Measurements from ENCODE around the gene AMPD3. TPM values are rescaled to one million over a fixed set of nuclear protein-coding genes. Genes with fewer than 3 reads are reported as not detected.

AMPD3 gene
- total and polyA plus RNA-seq, 2 of the 13 experiments (the other 11 are each of a cell fraction or from before 2014, with no cell fraction given), result 0.33 to 2.3 TPM

DNA sequence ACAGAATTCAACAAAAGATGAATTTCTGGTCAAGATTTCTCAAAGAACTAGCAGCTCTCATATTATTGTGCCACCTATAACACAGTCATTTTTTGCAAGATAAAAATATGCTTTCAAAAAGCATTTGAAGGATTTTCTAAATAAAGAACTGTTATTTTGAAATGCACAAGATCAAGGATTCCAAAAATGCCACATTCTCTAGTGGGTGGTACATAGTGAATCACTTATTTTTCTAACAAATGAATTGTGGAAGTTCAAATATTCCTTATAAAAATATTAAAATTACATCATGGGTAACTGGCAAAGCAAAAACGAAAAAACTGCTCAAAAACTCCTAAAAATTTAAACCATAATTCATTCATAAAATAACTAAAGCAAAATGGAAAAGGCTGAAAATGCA, 83.9 kb downstream of the AMPD3 start:
- Histone ChIP-seq H3K27ac (ENCODE audit: extremely low read length, insufficient read depth, low read length) (no peak overlapping the region), H3K4me2 (ENCODE audit: low read depth, low read length) (no peak overlapping the region; the same call in 1 of the 2 replicates), H3K27me3 (ENCODE audit: control insufficient read depth in 1 of 2, insufficient read depth in 2 of 2, low read length in 2 of 2) (no peaks in the 10 kb centered on the region; a peak in 1 of 5 replicates), H4K20me1 (ENCODE audit: insufficient read depth, low read length) (no peaks in the 10 kb centered on the region), H2AFZ (ENCODE audit: low read length) (no peak overlapping the region), H3K9me3 (ENCODE audit: low read length) (no peaks in the 10 kb centered on the region), H3K4me3 (replicated peaks in 1 of 3; ENCODE audit: insufficient read depth in 1 of 3, low read depth in 2 of 3, low read length in 3 of 3) (no peak overlapping the region), H3K79me2 (ENCODE audit: insufficient read depth, low read length) (no peaks in the 10 kb centered on the region), H3K4me1 (ENCODE audit: insufficient read depth, low read length) (peaks cover 18% of the 10 kb centered on the region), H3K9ac (ENCODE audit: insufficient read depth, low read depth, low read length) (no peak overlapping the region), H3K36me3 (replicated peaks in 1 of 2; ENCODE audit: control insufficient read depth in 1 of 2, insufficient read depth in 2 of 2, low read length in 2 of 2) (no peaks in the 10 kb centered on the region; a peak in 1 of 5 replicates)
- no TSS peak for BruUV-seq (replicated peaks)
- FAIRE-seq, result no peak
- in situ Hi-C loops (cut with HindIII; ENCODE audit: extremely low pct_ligation_motif_present, low pct_unique_long_range_greater_than_20kb) (no loop called here), intact Hi-C loops (cut with micrococcal nuclease; ENCODE audit: unreplicated experiment) (no loop called here)
- TF ChIP-seq, protein P1, sequence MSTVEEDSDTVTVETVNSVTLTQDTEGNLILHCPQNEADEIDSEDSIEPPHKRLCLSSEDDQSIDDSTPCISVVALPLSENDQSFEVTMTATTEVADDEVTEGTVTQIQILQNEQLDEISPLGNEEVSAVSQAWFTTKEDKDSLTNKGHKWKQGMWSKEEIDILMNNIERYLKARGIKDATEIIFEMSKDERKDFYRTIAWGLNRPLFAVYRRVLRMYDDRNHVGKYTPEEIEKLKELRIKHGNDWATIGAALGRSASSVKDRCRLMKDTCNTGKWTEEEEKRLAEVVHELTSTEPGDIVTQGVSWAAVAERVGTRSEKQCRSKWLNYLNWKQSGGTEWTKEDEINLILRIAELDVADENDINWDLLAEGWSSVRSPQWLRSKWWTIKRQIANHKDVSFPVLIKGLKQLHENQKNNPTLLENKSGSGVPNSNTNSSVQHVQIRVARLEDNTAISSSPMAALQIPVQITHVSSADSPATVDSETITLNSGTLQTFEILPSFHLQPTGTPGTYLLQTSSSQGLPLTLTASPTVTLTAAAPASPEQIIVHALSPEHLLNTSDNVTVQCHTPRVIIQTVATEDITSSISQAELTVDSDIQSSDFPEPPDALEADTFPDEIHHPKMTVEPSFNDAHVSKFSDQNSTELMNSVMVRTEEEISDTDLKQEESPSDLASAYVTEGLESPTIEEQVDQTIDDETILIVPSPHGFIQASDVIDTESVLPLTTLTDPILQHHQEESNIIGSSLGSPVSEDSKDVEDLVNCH (CRISPR knock-in tag; IDR thresholded peaks at IDR 0.05), result no peak
- TF ChIP-seq CHCHD3 (CRISPR knock-in tag; IDR thresholded peaks at IDR 0.05), result no peak
- no peak for TF ChIP-seq RXRB (CRISPR knock-in tag; IDR thresholded peaks at IDR 0.05; ENCODE audit: borderline replicate concordance)
- TF ChIP-seq ZNF652 (CRISPR knock-in tag; IDR thresholded peaks at IDR 0.05; ENCODE audit: borderline replicate concordance, low read depth), result no peak
- ChIA-PET POLR2A (no interaction called here), CTCF (ENCODE audit: low intra/inter-chr PET ratio, low total read pairs) (no interaction called here)
- no peak for ATAC-seq
- no peak for DNase-seq (ENCODE audit: low spot score)
- 33% methylated on average over 1 of the region's 1 CpG for WGBS (ENCODE audit: low lambda C conversion rate)

GRCh38 chr11:10539339-10539738, 84.3 kb downstream of the AMPD3 start:
- no peak overlapping the region for H2AFZ ChIP-seq (ENCODE audit: low read length)
- H3K79me2 ChIP-seq (ENCODE audit: insufficient read depth, low read length), result no peaks in the 10 kb centered on the region
- H3K4me2 ChIP-seq (ENCODE audit: low read depth, low read length), result peak overlapping the region; percentile 92; the same call in 1 of the 2 replicates
- ChIA-PET POLR2A (no interaction called here), CTCF (ENCODE audit: low intra/inter-chr PET ratio, low total read pairs) (no interaction called here)
- no peak overlapping the region for H3K9ac ChIP-seq (ENCODE audit: insufficient read depth, low read depth, low read length)
- ATAC-seq, result no peak
- H3K4me3 ChIP-seq (replicated peaks in 1 of 3; ENCODE audit: insufficient read depth in 1 of 3, low read depth in 2 of 3, low read length in 3 of 3), result no peak overlapping the region
- no peaks in the 10 kb centered on the region for H3K36me3 ChIP-seq (replicated peaks in 1 of 2; ENCODE audit: control insufficient read depth in 1 of 2, insufficient read depth in 2 of 2, low read length in 2 of 2)
- in situ Hi-C loops (cut with HindIII; ENCODE audit: extremely low pct_ligation_motif_present, low pct_unique_long_range_greater_than_20kb) (no loop called here), intact Hi-C loops (cut with micrococcal nuclease; ENCODE audit: unreplicated experiment) (no loop called here)
- no peaks in the 10 kb centered on the region; a peak in 1 of 5 replicates for H3K27me3 ChIP-seq (ENCODE audit: control insufficient read depth in 1 of 2, insufficient read depth in 2 of 2, low read length in 2 of 2)
- no peaks in the 10 kb centered on the region for H3K9me3 ChIP-seq (ENCODE audit: low read length)
- no peak for FAIRE-seq
- no peaks in the 10 kb centered on the region for H4K20me1 ChIP-seq (ENCODE audit: insufficient read depth, low read length)
- H3K27ac ChIP-seq (ENCODE audit: extremely low read length, insufficient read depth, low read length), result no peak overlapping the region
- no TSS peak for BruUV-seq (replicated peaks)
- TF ChIP-seq FOXA3 (CRISPR knock-in tag; IDR thresholded peaks at IDR 0.05), result peak; percentile 47
- TF ChIP-seq ZFY (CRISPR knock-in tag; IDR thresholded peaks at IDR 0.05), result no peak
- H3K4me1 ChIP-seq (ENCODE audit: insufficient read depth, low read length), result peaks cover 18% of the 10 kb centered on the region
- peak; percentile 6 for DNase-seq (ENCODE audit: low spot score)

Measured in HepG2 (cell line).